Hepatocyte (in vitro differentiated cells): Measurements from ENCODE around the gene SURF2. TPM values are rescaled to one million over a fixed set of nuclear protein-coding genes. Genes with fewer than 3 reads are reported as not detected.

ENCODE experiments used
- DNase-seq: peaks from one replicate; pipeline ENCODE4 v3.0.0-alpha.2; 2016; ENCODE audit warnings: low spot score
- H2AFZ ChIP-seq: fragments of 200-600 bp; sonication (generic); 2 replicates; pipeline ENCODE4 v1.6.0; 2016; ENCODE audit warnings: antibody characterized with exemption, mild to moderate bottlenecking
- H3K27ac ChIP-seq: fragments of 200-600 bp; sonication (generic); 2 replicates; pipeline ENCODE4 v1.5.1; 2016; ENCODE audit warnings: mild to moderate bottlenecking
- H3K27me3 ChIP-seq: fragments of 200-600 bp; sonication (generic); 2 replicates; pipeline ENCODE4 v1.6.1; 2016
- H3K36me3 ChIP-seq: fragments of 200-600 bp; sonication (generic); replicated peaks from 2 replicates; pipeline ENCODE4 v1.5.1; 2016; ENCODE audit warnings: low read depth; ENCODE audit not compliant: insufficient read depth
- H3K4me1 ChIP-seq: fragments of 200-600 bp; sonication (generic); 2 replicates; pipeline ENCODE4 v1.5.1; 2016; ENCODE audit warnings: mild to moderate bottlenecking, moderate library complexity; ENCODE audit not compliant: insufficient read depth
- H3K4me2 ChIP-seq: fragments of 200-600 bp; sonication (generic); 2 replicates; pipeline ENCODE4 v1.6.0; 2016
- H3K4me3 ChIP-seq: fragments of 200-600 bp; sonication (generic); 2 replicates; pipeline ENCODE4 v1.5.1; 2016; ENCODE audit warnings: mild to moderate bottlenecking
- H3K79me2 ChIP-seq: fragments of 200-600 bp; sonication (generic); 2 replicates; pipeline ENCODE4 v1.6.0; 2017; ENCODE audit warnings: mild to moderate bottlenecking
- H3K9me2 ChIP-seq: fragments of 200-600 bp; sonication (generic); replicated peaks from 2 replicates; pipeline ENCODE4 v1.6.0; 2017; ENCODE audit warnings: mild to moderate bottlenecking; ENCODE audit not compliant: insufficient read depth
- H3K9me3 ChIP-seq: fragments of 200-600 bp; sonication (generic); 2 replicates; pipeline ENCODE4 v1.5.1; 2016; ENCODE audit warnings: low read depth, mild to moderate bottlenecking
- H4K20me1 ChIP-seq: fragments of 200-600 bp; sonication (generic); 2 replicates; pipeline ENCODE4 v1.6.0; 2016; ENCODE audit warnings: mild to moderate bottlenecking; ENCODE audit not compliant: insufficient read depth, poor library complexity, severe bottlenecking
- EZH2 ChIP-seq: fragments of 200-600 bp; sonication (generic); IDR thresholded peaks from 2 replicates; pipeline ENCODE4 v1.6.1; 2016; ENCODE audit warnings: antibody characterized with exemption, mild to moderate bottlenecking, borderline replicate concordance
- EZH2phosphoT487 ChIP-seq: fragments of 200-600 bp; sonication (generic); IDR thresholded peaks from one replicate; pipeline ENCODE4 v1.6.1; 2018; ENCODE audit warnings: antibody characterized with exemption, mild to moderate bottlenecking, low read depth, moderate library complexity; ENCODE audit not compliant: unreplicated experiment, severe bottlenecking
- whole genome bisulfite sequencing: methylation state at CpG from one replicate; pipeline ENCODE4 v1.1.6; 2016; ENCODE audit warnings: low lambda C conversion rate; ENCODE audit errors: missing lambda C conversion rate; 5-methylcytosine and 5-hydroxymethylcytosine counted together
- polyA plus RNA-seq: library from polyadenylated mRNA; unstranded; fragments of >200 nt; fragmentation: Nextera tagmentation; extraction: Ambion mirVana; gene quantifications from 2 replicates; pipeline ENCODE4 v1.2.1, GENCODE V29; 2016
- total RNA-seq: library from RNA; depleted of rRNA; stranded (reverse); fragments of >200 nt; gene quantifications from 2 replicates; pipeline ENCODE4 v1.2.3, GENCODE V29; 2014
- TF ChIP-seq, protein P1 (sequence below): fragments of 200-600 bp; sonication (generic); IDR thresholded peaks from 2 replicates; pipeline ENCODE4 v1.5.1; 2016; ENCODE audit warnings: antibody characterized with exemption, mild to moderate bottlenecking; ENCODE audit not compliant: poor library complexity

SURF2 gene
- total and polyA plus RNA-seq, 2 experiments from 2014 or later = 13.6 to 22.9 TPM

- Histone ChIP-seq H4K20me1 (no peaks in the 10 kb centered on the region), H3K27me3 (no peaks in the 10 kb centered on the region), H3K9me3 (no peaks in the 10 kb centered on the region), H3K36me3 (no peaks in the 10 kb centered on the region), H3K79me2 (peaks cover 7% of the 10 kb centered on the region), H3K9me2 (no peaks in the 10 kb centered on the region), H2AFZ (no peak overlapping the region), H3K4me2 (no peak overlapping the region), H3K27ac (no peak overlapping the region), H3K4me1 (no peaks in the 10 kb centered on the region), H3K4me3 (no peak overlapping the region)
- 95% methylated on average over 13 of the region's 13 CpGs for WGBS
- DNase-seq = no peak
- TF ChIP-seq EZH2 (no peak), EZH2phosphoT487 (no peak)
- TF ChIP-seq, protein P1, sequence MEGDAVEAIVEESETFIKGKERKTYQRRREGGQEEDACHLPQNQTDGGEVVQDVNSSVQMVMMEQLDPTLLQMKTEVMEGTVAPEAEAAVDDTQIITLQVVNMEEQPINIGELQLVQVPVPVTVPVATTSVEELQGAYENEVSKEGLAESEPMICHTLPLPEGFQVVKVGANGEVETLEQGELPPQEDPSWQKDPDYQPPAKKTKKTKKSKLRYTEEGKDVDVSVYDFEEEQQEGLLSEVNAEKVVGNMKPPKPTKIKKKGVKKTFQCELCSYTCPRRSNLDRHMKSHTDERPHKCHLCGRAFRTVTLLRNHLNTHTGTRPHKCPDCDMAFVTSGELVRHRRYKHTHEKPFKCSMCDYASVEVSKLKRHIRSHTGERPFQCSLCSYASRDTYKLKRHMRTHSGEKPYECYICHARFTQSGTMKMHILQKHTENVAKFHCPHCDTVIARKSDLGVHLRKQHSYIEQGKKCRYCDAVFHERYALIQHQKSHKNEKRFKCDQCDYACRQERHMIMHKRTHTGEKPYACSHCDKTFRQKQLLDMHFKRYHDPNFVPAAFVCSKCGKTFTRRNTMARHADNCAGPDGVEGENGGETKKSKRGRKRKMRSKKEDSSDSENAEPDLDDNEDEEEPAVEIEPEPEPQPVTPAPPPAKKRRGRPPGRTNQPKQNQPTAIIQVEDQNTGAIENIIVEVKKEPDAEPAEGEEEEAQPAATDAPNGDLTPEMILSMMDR = no peak
Observed at GRCh38 chr9:133340916-133341315, 15.4 kb upstream of the SURF2 start.

DNA sequence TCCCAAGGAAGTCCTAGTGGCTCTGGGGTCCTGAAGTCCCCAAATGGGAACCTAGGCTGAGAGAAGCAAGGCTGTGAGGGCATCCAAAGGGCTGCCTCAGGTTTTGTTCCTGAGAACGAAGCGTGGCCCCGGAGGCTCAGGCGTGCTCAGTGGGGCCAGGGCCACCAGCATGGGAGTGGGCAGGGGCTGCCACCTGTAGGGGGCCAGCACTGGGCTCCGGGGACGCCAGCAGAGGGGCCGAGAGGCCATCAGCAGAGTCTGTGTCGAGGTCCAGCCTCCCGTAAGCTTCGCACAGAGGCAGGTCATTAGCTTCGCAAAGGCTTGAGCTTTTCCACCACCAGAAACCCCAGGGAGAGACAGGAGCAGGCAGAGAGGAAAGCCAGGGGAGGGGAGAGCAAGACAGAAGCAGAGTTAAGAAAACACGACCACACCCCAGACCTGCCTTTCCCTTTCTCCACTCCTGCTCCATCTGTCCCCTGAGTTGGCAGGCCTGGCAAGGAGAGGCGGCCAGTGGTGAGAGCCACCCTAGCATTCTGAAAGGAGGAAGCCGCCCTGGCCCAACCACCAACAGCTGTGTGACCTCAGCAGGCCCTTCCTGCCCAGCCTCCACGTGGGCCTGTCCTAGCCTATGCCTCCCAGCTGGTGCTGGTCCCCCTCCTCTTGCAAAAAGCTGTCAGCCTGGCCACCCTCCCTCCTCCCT lies 14.8 kb upstream of the SURF2 start:
- Histone ChIP-seq H3K27ac (no peak overlapping the region), H2AFZ (no peak overlapping the region), H3K4me3 (no peak overlapping the region), H3K4me2 (no peak overlapping the region), H3K9me2 (no peaks in the 10 kb centered on the region), H3K36me3 (no peaks in the 10 kb centered on the region), H3K27me3 (no peaks in the 10 kb centered on the region), H4K20me1 (no peaks in the 10 kb centered on the region), H3K79me2 (peaks cover 13% of the 10 kb centered on the region), H3K9me3 (no peaks in the 10 kb centered on the region), H3K4me1 (no peaks in the 10 kb centered on the region)
- WGBS = 97% methylated on average over 13 of the region's 15 CpGs
- DNase-seq = no peak
- TF ChIP-seq EZH2 = no peak
- TF ChIP-seq, protein P1 = no peak
- no peak for TF ChIP-seq EZH2phosphoT487

- TF ChIP-seq EZH2phosphoT487 (no peak), EZH2 (no peak)
- TF ChIP-seq, protein P1 = no peak
- Histone ChIP-seq H3K27ac (no peak overlapping the region), H3K36me3 (no peaks in the 10 kb centered on the region), H3K4me3 (no peak overlapping the region), H3K9me3 (no peaks in the 10 kb centered on the region), H3K27me3 (no peaks in the 10 kb centered on the region), H3K4me1 (no peaks in the 10 kb centered on the region), H3K9me2 (no peaks in the 10 kb centered on the region), H3K79me2 (peaks cover 17% of the 10 kb centered on the region), H3K4me2 (no peak overlapping the region), H4K20me1 (no peaks in the 10 kb centered on the region), H2AFZ (no peak overlapping the region)
- DNase-seq = no peak
- 82% methylated on average over 12 of the region's 12 CpGs for WGBS
Observed at GRCh38 chr9:133342069-133342406, 14.3 kb upstream of the SURF2 start.

- H3K9me3 ChIP-seq = no peaks in the 10 kb centered on the region
- no peaks in the 10 kb centered on the region for H3K36me3 ChIP-seq
- DNase-seq = no peak
- H3K4me3 ChIP-seq = no peak overlapping the region
- 92% methylated on average over 11 of the region's 11 CpGs for WGBS
- H3K4me2 ChIP-seq = no peak overlapping the region
- no peaks in the 10 kb centered on the region for H3K27me3 ChIP-seq
- H3K4me1 ChIP-seq = no peaks in the 10 kb centered on the region
- peaks cover 22% of the 10 kb centered on the region for H3K79me2 ChIP-seq
- H2AFZ ChIP-seq = no peak overlapping the region
- TF ChIP-seq, protein P1 = no peak
- no peak for TF ChIP-seq EZH2phosphoT487
- TF ChIP-seq EZH2 = no peak
- no peaks in the 10 kb centered on the region for H4K20me1 ChIP-seq
- no peaks in the 10 kb centered on the region for H3K9me2 ChIP-seq
- H3K27ac ChIP-seq = no peak overlapping the region
Observed at GRCh38 chr9:133342570-133342969, 13.8 kb upstream of the SURF2 start.
